ENCODE data around the gene TRMT112.

The TRMT112 gene

GRCh38 chr11:64359712-64360445 is 42.5 kb upstream of the TRMT112 start:
- TF ChIP-seq CTCF (IDR thresholded peaks at IDR 0.05; ENCODE audit: low read depth, low read length): no peak

GRCh38 chr11:64358907-64359711 is 41.8 kb upstream of the TRMT112 start, which contains the start of gene RPS6KA4:
TSS of gene RPS6KA4 (plus strand) at chr11:64359162. CDS start at chr11:64359236, 74 bp downstream.
- TF ChIP-seq CTCF (IDR thresholded peaks at IDR 0.05; ENCODE audit: low read depth, low read length): no peak
- H3K4me3 ChIP-seq (ENCODE audit: low read depth, low read length): peak within 1 kb of the TSS; percentile 92

More at GRCh38 chr11:64359712-64360445, 42.5 kb upstream of the TRMT112 start:
- peak overlapping the region; percentile 92 for H3K4me3 ChIP-seq (ENCODE audit: low read depth, low read length)

GRCh38 chr11:64358536-64358906 is 41.2 kb upstream of the TRMT112 start:
- no peak for TF ChIP-seq CTCF (IDR thresholded peaks at IDR 0.05; ENCODE audit: low read depth, low read length)

GRCh38 chr11:64357904-64358535 is 40.7 kb upstream of the TRMT112 start:
- H3K4me3 ChIP-seq (ENCODE audit: low read depth, low read length): peak overlapping the region; percentile 92
- TF ChIP-seq CTCF (IDR thresholded peaks at IDR 0.05; ENCODE audit: low read depth, low read length): no peak

More at GRCh38 chr11:64358536-64358906, 41.2 kb upstream of the TRMT112 start:
- peak overlapping the region; percentile 92 for H3K4me3 ChIP-seq (ENCODE audit: low read depth, low read length)

- TF ChIP-seq CTCF (IDR thresholded peaks at IDR 0.05; ENCODE audit: low read depth, low read length): no peak
- no peak overlapping the region for H3K4me3 ChIP-seq (ENCODE audit: low read depth, low read length)
Measured at GRCh38 chr11:64357446-64357845, 40.1 kb upstream of the TRMT112 start.

GRCh38 chr11:64356498-64357411 is 39.4 kb upstream of the TRMT112 start:
- no peak overlapping the region for H3K4me3 ChIP-seq (ENCODE audit: low read depth, low read length)
- peak; percentile 24; the same call in 1 of the 2 replicates for TF ChIP-seq CTCF (IDR thresholded peaks at IDR 0.05; ENCODE audit: low read depth, low read length)

All from WI38 (cell line).